ENCODE data around the gene TAAR8.
"Not testable (repeated sequence)": the region's sequence is repeated elsewhere in the genome, so short reads cannot be mapped to it uniquely, and the experiment has no call there.

Gene TAAR8

GRCh38 chr6:132552372-132552771 lies at the start of gene TAAR8:
TAAR8 (plus strand) TSS chr6:132552672; CDS start chr6:132552693, 21 bp downstream.
- DNase-seq (ENCODE audit: low read depth in 2 of 2) = no peak

DNA sequence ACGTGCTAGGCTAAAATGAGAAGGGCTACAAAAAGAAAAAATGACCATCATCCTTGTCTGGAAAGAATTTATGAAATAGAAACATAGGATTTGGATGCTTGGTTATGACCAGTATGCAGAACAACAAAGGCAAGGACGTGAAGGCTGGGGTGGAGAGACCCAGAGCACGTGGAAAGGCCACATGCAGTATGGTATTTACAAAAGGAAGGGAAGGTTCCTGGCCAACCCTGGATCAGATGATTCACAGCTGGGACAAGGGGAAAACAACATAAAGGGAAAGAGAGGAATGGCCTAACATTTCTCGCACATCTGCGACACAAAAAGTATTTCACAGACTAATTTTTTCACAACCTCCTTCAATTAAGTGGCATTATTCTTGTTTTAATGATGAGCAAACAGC lies 47.7 kb upstream of the TAAR8 start:
- DNase-seq (ENCODE audit: low read depth in 2 of 2) = no peak

DNA sequence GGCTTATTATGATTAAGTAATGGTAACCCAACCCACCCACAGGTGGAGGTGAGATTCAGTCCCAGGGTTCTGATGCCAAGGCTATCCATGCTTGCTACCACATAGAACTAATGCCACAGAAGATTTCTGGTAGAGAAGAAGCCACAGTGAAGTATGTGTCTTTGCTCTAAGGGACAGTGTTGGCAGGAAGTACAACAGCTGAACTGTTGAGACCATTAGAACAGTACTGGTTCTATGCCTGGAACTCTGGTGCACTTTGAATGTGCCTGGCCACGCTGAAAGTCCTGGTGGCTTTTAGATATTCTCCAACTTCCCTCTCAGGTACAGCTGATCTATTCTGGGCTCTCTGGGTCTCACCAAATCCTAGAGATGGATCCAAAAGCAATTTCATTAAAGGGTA lies 47.3 kb upstream of the TAAR8 start:
- DNase-seq (ENCODE audit: low read depth in 2 of 2) = no peak

- DNase-seq (ENCODE audit: low read depth in 2 of 2) = no peak
Observed at GRCh38 chr6:132506461-132506860, 46.0 kb upstream of the TAAR8 start.

- no peak for DNase-seq (ENCODE audit: low read depth in 2 of 2)
Observed at GRCh38 chr6:132506869-132507808, 45.3 kb upstream of the TAAR8 start.

DNA sequence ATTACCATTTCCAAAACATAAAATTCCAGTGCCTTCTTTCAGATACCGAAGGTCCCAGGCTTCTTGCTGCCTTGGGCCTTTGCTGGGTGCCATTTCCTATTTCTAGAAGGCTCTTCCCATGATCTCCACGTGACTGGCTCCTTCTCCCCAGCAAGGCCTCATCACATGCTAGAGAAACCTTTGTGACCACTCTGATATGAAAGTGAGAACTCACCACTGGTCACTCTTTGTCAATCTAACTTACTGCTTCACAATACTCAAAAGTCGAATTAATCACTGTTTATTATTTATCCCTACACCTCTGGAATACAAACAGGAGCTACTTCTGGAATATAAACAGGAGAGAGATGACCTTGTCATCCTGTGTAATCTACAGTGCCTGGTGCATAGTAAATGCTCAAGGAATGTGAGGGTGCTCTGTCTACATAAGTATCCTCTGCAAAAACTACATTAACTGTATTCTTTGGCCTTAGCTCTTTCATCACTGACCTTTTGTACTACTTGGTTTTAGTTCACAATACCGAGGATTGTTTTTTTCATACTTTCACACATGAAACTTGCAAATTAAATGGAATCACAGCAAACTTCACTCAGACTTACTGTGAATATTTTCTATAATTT lies 41.2 kb upstream of the TAAR8 start:
- no peak for DNase-seq (ENCODE audit: low read depth in 2 of 2)

DNA sequence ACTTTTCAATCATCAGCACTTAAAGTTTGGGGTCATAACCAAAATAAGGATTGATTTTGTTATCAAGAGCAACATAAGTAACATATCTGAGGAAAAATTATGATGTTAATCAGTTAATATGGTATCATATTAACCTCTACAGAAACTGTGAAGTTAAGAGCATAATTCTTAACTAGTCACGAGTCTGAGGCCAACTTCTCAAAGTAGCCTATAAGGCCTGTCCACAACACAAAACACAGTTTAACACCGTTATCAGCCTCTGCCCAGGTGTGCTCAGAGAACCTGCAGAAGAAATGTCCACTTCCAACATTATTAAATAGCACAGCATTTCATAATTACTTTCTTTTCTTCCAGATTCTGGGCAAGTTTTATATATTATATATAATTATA lies 40.6 kb upstream of the TAAR8 start:
- no peak for DNase-seq (ENCODE audit: low read depth in 2 of 2)

DNA sequence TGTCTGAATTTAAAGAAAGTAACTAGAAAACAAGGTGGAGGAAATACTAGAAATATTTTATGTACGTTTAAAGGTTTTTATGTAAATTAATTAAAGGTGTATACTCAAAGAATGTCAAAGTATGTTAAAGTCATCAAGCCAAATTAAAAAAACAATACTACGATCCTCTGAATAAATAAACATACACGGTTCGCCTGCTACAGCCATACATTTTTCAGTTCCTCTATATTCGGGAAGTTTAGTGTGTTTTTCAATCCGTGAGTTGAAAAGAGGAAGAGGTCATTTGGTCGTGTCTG lies 40.2 kb upstream of the TAAR8 start:
- DNase-seq (ENCODE audit: low read depth in 2 of 2) = no peak

GRCh38 chr6:132512638-132513632 lies 39.5 kb upstream of the TAAR8 start, which contains the start of gene STX7:
STX7 (minus strand) TSS chr6:132513116; CDS start chr6:132503530, 9,586 bp downstream.
- peak; percentile 67 to 77 for DNase-seq (ENCODE audit: low read depth in 2 of 2)

DNA sequence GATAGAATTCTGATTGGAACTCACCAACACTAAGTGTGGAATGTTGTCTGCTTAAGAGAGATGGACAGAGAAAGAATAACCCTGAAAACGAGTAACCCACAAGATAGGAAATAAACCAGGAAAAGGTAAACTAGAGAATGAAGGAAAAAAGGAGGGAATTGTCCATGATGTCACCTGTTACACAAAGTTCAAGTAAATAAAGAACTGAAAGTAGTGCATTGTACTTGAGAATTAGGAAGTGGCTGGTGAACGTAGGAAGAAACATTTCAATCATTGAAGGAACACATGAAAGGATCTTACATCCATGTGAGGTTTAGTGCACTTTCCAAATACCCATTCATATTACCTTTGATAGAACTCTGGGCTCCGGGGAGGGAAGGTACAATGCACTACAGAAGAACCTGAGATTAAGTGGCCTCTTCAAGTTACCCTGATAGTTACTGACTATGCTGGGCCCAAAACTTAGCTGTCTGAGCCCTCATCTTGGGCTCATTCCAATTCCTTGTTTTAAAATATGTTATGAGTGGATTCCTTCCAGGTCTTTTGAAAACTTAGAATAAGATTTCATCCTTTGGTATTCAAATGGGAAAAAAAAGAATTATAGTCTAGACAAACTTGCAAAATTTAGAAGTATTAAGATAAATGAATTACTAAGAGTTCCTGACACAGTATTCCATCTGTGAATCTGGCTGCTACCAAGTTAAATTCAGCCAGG lies 38.5 kb upstream of the TAAR8 start:
- DNase-seq (ENCODE audit: low read depth in 2 of 2) = no peak

GRCh38 chr6:132515386-132515785 lies 37.1 kb upstream of the TAAR8 start:
- DNase-seq (ENCODE audit: low read depth in 2 of 2) = no peak

GRCh38 chr6:132520953-132521352 lies 31.5 kb upstream of the TAAR8 start:
- no peak for DNase-seq (ENCODE audit: low read depth in 2 of 2)

DNA sequence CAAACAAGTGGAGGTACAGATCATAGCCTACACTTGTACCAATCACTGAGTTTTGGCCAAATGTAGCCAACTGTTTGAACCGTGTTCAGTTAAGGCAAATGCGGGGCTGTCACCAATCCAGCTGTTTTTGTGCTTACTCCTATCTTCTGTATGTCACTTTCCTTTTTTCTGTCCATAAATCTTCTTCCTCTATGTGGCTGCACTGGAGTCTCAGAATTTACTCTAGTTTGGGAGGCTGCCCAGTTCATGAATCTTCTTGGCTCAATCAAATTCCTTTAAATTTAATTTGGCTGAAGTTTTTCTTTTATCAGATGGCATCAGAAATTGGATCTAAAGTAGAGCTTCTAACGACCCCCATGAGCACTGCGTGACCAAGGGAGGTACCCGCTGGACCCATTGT lies 27.8 kb upstream of the TAAR8 start:
- no peak for DNase-seq (ENCODE audit: low read depth in 2 of 2)

DNA sequence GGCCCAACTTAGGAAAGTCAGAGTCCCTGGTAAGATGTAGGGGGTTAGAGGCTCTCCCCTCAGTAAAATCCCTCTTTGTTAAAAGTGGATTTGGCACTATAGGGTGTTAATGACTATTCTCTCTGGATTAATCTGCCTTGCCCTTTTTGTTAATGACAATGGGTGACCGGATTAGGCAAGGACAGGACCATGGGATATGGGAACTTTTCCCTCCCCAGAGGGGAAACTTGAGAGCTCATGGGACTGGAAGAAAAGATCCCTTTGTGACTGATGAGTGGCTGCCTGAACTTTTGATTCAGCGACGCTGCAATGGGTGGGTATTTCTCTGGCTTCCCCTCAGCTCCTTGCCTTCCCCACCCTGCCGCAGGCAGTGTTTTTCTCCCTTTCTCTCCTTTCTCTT lies 26.6 kb upstream of the TAAR8 start:
- DNase-seq (ENCODE audit: low read depth in 2 of 2) = no peak

GRCh38 chr6:132526461-132526860 lies 26.0 kb upstream of the TAAR8 start:
- DNase-seq (ENCODE audit: low read depth in 2 of 2) = no peak

GRCh38 chr6:132527791-132528190 lies 24.7 kb upstream of the TAAR8 start:
- DNase-seq (ENCODE audit: low read depth in 2 of 2) = no peak

DNA sequence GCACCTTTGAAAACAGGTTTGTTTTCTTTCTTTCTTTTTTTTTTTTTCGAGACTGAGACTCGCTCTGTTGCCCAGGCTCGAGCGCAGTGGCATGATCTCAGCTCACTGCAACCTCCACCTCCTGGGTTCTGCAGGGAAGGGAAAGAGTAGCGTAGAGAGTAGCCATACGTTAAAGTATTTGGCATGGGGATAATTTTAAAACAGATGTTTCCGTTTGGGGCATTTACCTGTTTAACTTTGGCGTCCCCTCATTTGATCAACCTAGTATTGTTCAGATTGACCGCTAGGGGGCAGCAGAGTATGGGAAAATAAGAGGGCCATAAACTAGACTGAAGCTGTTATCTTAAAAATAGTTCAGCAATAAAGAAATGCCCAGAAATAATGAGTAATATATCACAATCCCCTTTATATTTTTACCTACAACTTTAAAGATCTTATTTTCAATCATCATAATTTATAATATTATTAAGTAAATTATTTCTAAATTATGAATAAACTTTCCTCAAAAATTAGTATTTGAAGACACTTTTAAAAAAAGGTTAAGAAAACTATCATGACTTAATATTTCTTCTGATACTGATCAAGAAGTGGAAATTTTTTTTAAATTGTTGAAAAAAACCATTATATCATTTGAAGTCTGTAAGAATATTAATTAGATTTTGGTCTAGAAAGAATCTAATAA lies 22.0 kb upstream of the TAAR8 start:
- DNase-seq (ENCODE audit: low read depth in 2 of 2) = peak; percentile 39 to 59

GRCh38 chr6:132534546-132534945 lies 17.9 kb upstream of the TAAR8 start:
- DNase-seq (ENCODE audit: low read depth in 2 of 2) = not testable (repeated sequence)

DNA sequence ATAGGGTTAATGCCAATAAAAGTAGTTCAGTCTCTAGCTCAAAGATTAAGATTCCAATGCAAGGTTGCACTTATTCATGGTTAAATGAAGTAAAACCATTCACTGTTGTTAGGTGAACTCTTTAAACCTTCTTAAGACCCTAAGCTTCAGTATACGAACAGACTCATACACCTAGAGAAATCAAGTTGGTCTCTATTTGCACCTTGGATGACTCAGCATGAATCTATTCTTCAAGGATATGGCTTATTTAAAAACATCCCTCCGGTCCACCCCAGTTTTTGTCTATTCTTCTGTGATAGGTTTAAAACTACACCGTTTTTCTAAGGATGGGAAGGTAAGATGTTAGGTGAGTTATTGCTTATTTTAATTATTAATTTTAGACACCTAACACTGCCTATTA lies 15.3 kb upstream of the TAAR8 start:
- no peak for DNase-seq (ENCODE audit: low read depth in 2 of 2)

DNA sequence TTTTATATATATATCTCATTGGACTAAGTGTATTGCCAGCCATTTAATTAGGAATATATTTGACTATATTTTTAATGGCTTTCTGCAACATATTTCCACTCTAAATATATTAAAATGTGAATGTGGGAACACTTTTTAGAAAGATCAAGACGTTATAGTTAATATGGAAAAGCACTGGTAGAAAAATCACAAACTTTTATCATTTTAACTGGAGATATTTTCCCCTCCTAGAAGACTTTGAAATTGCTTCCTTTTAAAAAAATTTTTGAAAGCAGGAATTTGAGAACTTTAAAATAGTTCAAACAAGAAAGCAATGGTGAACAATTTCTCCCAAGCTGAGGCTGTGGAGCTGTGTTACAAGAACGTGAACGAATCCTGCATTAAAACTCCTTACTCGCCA lies 14.5 kb upstream of the TAAR8 start, which contains the start of gene TAAR9:
TAAR9 (plus strand) TSS at position 301 of the 400 bp plus-strand sequence; CDS start at position 314, 13 bp downstream.
- no peak for DNase-seq (ENCODE audit: low read depth in 2 of 2)

DNA sequence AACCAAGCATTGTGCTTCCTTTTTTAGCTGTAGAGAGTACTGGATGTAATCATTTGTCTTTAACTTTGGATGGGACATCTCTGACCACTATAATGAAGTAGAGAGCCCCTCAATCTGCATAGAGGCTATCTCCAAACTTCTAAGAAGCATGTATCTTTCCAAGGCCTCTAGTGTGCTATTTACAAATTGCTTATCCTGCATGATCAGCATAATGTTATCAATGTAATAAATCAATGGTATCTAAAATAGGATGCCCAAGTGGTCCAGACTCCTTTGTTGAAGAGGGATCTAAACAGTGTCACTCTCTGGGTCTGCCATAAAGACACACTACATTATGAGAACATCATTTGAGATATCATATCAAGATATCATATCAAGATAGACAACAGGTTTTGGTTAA lies 7.6 kb upstream of the TAAR8 start:
- DNase-seq (ENCODE audit: low read depth in 2 of 2) = no peak

All from stimulated activated CD8-positive, alpha-beta memory T cell treated with anti-CD3 and anti-CD28 coated beads, Interleukin-2, amount 100 ng/mL, for 1 hour (primary cell).